GM21360 (cell line): ENCODE measurements around the gene SNAPIN.

Experiments
- ATAC-seq: cut with Tn5 transposase; IDR thresholded peaks from one replicate; pipeline ENCODE4 v1.9.1; 2021; ENCODE audit warnings: mild to moderate bottlenecking, moderate library complexity; ENCODE audit not compliant: unreplicated experiment

Gene SNAPIN

GRCh38 chr1:153677718-153678518 is 19.4 kb downstream of the SNAPIN start:
- no peak for ATAC-seq

GRCh38 chr1:153678519-153679336 is 20.2 kb downstream of the SNAPIN start, which contains the start of gene NPR1:
TSS of gene NPR1 (plus strand) at chr1:153678688. CDS start at chr1:153679109, 421 bp downstream.
- no peak for ATAC-seq

GRCh38 chr1:153679337-153680119 is 21.0 kb downstream of the SNAPIN start:
- no peak for ATAC-seq

- ATAC-seq, result no peak
Observed at GRCh38 chr1:153680120-153680403, 21.6 kb downstream of the SNAPIN start.

- no peak for ATAC-seq
Observed at GRCh38 chr1:153682730-153683129, 24.2 kb downstream of the SNAPIN start.

- ATAC-seq, result no peak
Observed at GRCh38 chr1:153683854-153684253, 25.4 kb downstream of the SNAPIN start.

GRCh38 chr1:153684892-153685291 is 26.4 kb downstream of the SNAPIN start:
- ATAC-seq, result no peak

GRCh38 chr1:153685544-153686340 is 27.2 kb downstream of the SNAPIN start:
- ATAC-seq, result no peak

- no peak for ATAC-seq
Observed at GRCh38 chr1:153687346-153688125, 29.0 kb downstream of the SNAPIN start.

- no peak for ATAC-seq
Observed at GRCh38 chr1:153688276-153688675, 29.8 kb downstream of the SNAPIN start.

- no peak for ATAC-seq
Observed at GRCh38 chr1:153688736-153689328, 30.3 kb downstream of the SNAPIN start.

- ATAC-seq, result no peak
Observed at GRCh38 chr1:153693466-153693865, 35.0 kb downstream of the SNAPIN start.

GRCh38 chr1:153696741-153697140 is 38.2 kb downstream of the SNAPIN start:
- no peak for ATAC-seq

- ATAC-seq, result no peak
Observed at GRCh38 chr1:153697191-153698019, 38.9 kb downstream of the SNAPIN start.

- ATAC-seq, result no peak
Observed at GRCh38 chr1:153698020-153698922, 39.8 kb downstream of the SNAPIN start.

- ATAC-seq, result no peak
Observed at GRCh38 chr1:153698923-153699714, 40.6 kb downstream of the SNAPIN start.

GRCh38 chr1:153699768-153700167 is 41.3 kb downstream of the SNAPIN start:
- no peak for ATAC-seq
